Lower leg skin (tissue), 3 donors: ENCODE results near the gene DRD2.

Experiments used
- POLR2A ChIP-seq, 2 donors: fragments of 450-650 bp; IDR thresholded peaks; one replicate each; pipeline ENCODE4 v1.6.1; 2016 to 2017; ENCODE audit warnings: antibody characterized with exemption in 2 of 2, mild to moderate bottlenecking in 1 of 2, moderate library complexity in 1 of 2
- TF ChIP-seq, protein P1 (sequence below), 3 donors: fragments of 450-650 bp; IDR thresholded peaks; one replicate each; pipeline ENCODE4 v1.5.1; 2016; ENCODE audit warnings: antibody characterized with exemption in 3 of 3, mild to moderate bottlenecking in 3 of 3, moderate library complexity in 2 of 3

DNA sequence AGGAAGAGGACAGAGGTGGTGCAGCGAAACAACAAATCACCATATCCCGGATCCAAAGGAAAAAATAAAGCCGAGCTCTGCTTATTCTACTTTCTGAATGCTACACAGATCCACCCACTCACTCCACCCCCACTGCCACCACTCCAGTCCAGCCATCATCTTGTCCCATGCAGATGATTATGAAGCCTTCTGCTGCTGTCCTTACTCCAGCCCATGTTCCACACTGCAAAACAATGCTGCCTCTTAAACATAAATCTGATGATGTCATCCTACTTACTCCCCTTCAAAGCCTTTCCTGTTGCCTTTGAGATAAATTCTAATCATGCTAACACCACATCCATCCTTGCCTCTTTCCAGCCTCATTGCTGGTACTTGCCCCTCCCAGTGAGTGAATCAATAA, 6.5 kb upstream of the DRD2 start:
- TF ChIP-seq, protein P1, sequence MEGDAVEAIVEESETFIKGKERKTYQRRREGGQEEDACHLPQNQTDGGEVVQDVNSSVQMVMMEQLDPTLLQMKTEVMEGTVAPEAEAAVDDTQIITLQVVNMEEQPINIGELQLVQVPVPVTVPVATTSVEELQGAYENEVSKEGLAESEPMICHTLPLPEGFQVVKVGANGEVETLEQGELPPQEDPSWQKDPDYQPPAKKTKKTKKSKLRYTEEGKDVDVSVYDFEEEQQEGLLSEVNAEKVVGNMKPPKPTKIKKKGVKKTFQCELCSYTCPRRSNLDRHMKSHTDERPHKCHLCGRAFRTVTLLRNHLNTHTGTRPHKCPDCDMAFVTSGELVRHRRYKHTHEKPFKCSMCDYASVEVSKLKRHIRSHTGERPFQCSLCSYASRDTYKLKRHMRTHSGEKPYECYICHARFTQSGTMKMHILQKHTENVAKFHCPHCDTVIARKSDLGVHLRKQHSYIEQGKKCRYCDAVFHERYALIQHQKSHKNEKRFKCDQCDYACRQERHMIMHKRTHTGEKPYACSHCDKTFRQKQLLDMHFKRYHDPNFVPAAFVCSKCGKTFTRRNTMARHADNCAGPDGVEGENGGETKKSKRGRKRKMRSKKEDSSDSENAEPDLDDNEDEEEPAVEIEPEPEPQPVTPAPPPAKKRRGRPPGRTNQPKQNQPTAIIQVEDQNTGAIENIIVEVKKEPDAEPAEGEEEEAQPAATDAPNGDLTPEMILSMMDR (IDR thresholded peaks at IDR 0.05): no peak
- TF ChIP-seq POLR2A (IDR thresholded peaks at IDR 0.05): no peak
